Fibroblast of skin of left biceps (primary cell): ENCODE data around the gene AMZ1.

Experiments
- DNase-seq, 2 experiments: peaks; one replicate each; pipeline ENCODE4 v3.0.0-alpha.2; 2013; ENCODE audit warnings: low read depth in 2 of 2

AMZ1 gene, protein sequence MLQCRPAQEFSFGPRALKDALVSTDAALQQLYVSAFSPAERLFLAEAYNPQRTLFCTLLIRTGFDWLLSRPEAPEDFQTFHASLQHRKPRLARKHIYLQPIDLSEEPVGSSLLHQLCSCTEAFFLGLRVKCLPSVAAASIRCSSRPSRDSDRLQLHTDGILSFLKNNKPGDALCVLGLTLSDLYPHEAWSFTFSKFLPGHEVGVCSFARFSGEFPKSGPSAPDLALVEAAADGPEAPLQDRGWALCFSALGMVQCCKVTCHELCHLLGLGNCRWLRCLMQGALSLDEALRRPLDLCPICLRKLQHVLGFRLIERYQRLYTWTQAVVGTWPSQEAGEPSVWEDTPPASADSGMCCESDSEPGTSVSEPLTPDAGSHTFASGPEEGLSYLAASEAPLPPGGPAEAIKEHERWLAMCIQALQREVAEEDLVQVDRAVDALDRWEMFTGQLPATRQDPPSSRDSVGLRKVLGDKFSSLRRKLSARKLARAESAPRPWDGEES

DNA sequence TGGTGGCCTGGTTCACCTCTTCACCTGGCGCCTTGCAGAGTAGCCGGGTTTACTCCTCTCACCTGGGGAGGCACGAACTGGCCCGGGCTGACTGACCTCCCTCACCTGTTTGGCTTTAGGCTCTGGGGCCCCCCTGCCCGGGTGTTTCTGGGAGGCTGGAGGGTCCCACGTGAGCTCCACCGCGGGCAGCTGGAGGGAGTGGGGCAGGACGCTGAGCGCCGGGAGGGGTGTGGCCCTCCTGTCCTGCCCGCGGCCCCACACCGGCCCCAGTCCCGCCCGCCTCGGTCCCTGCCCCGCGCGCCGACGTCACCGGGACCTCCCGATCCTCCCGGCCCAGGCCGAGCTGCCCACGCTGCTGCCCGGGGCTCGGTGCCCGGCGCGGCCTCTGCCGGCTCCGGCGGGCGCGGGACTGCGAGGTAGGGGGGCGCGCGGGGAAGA, at the start of gene AMZ1:
AMZ1 (plus strand) TSS at position 322 of the 438 bp plus-strand sequence. CDS start 12,250 bp downstream, outside the sequence.
- no peak for DNase-seq

DNA sequence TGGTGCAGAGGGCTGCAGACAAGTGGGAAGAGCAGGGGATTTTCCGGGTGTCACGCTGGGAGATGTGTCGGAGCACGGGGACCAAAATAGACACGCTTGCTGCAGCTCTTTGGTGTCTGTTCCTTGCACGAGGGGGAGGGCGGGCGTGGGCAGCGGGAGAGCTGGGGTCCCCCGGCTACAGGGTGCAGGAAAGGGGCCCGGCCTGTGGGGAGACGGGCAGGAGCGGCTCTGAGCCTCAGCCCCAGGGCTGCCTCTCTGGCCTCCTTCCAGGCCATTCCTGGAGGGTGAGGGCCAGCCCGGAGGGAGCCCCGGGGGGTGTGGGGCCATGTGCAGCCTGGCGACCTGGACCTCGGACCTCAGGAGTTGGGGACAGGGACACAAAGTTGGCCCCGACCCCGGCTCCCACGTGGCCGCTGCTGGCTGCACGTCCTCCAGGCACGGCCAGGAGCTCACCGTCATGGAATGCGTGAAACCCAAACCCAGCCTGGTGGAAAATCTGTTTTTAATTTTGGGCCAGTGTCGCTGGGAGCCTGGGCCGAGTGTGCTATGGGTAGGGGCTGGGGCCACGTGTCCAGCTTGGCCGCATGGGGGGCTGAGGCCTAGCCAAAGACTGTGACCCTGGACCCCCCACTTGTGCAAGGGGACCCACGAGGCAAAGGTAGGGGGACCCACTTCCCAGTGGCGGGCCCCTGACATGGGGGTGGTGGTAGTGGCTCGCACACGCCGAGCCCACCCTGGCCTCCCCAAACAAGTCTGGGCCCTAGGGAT, 49.6 kb upstream of the AMZ1 start:
- DNase-seq = peak; percentile 73 to 75

DNA sequence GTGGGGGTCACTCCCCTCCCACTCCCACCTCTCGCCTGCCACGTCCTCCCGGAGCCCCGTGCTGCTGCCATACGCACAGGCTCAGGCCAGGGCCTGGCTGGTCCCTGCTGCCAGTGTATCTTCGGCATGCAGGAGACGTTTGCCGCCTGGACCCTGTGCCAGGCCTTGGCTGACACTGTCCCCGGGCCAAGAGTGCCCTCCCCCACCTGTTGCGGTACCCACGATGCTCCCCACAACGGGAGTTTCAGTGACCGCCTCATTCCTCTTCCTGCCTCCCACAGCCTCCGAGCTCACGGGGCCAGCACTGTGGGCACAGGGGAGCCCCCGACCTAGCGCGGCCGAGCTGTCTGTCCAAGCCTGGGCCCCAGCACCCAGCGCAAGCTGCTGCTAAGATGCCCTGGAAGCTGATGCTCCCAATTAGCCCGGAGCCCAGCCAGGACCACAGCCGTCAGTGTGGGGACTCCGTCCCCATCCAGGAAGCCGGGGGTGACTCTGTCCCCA, 48.8 kb upstream of the AMZ1 start:
- DNase-seq = no peak

DNA sequence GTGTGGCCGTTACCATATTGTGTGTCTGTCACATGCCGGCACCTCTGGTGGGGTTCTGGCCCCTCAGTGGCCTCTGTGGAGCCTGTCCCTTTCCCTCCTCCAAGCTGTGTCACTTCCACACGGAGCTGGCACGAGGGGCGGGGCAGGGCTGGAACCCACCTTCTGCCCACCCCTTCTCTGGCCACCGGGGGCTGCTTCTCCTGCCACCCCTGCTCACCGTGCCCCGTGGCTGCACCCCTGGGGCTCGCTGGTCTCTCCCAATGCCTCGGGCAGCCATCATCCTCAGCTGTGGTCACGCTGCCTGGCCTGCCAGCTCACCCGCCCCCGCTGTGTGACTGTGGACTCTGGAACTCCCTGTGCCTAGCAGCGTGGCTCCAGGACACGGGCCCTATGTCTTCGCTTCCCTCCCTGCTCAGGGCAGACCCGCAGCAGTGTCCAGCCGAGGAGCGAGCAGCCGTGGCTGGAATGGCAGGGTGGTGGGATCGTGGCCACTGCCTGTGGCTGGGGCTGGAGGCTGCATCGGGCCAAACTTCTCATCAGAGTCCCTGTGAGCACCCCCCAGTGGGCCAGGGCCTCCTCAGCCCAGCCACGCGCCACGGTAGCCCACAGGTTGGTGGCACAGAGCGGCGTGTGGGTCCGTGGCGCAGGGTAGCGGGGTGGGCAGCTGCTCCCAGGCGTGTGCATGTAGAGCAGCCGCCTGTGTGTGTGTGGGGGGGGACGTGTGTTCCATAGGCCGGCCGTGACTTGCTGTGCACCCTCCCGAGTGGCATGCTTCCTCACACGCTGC, 48.1 kb upstream of the AMZ1 start:
- no peak for DNase-seq

DNA sequence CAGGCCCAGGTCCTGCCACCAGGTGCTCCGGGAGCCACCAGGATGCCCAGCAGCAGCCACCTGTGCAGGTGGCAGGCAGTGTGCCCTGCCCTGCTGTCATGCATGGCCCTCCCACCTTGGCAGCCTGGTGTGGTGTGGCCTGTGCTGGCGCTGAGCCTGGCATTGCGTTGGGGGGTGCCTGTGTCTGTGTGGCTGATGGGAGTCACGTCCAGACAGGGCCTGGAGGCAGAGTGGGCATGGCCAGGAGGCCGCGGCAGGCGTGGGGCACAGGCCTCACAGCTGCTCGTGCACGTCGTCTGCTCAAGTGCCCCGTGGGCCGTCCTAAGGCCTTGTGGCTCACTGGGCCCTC, 47.5 kb upstream of the AMZ1 start:
- DNase-seq = no peak

DNA sequence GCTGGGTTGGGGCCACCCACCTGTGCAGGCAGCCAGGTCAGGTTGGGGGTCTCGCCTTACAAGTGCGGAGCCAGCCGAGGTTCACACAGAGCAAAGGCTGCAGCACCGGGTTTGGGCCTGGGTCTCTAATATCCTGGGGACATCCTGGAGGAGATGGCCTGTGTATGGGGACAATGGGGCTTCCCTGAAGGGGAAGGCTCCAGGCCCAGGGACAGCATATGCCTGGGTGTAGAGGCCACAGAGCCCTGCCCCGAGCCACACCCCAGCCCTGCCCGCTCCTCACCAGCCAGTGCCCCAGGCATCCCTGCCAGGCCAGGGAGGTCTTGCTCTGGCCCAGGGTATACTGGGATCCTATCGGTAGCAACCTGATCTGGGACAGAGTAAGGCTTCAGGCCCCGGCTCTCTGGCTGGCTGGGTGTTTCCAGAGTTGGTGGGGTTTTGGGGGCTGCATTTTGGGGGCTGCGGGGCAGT, 47.1 kb upstream of the AMZ1 start:
- no peak for DNase-seq

DNA sequence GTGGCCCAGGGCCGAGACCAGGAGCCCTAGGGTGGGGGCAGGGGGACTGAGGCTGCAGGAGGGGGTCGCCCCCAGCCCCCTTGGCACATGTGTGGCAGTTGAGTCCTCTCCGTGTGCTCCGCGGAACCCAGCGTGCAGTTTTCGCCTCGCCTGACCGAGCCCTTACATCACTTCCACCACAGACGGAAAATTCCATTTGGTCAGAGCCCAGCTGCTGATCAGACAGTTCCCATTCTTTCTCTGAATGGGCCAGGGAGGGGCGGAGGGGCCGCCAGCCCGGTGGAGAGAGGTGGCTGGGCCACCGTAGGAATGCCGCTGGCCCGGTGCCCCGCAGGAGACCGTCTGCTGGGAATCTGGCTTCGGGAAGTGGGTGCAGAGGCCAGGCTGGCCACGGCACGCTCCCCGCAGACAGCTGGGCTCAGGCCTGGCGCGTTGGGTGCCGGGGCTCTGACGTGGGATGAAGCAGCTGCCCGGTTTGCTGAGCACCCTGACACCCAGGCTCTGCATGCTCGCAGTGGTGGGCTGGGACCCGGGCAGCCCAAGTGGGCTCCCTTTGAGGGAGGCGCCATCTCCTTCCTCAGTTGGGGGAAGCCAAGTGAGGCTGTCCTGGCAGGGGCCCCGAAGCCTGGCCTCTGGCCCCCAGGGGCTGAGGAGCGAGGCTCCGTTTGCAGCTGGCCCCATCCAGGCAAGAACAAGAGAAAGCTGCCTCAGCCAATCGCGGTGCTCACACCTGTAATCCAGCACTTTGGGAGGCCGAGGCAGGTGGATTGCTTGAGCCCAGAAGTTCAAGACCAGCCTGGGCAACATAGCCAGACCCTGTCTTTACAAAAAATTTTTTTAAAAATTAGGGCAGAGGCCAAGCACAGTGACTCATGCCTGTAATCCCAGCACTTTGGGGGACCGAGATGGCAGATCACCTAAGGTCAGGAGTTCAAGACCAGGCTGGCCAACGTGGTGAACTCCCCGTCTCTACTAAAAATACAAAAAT, 46.3 kb upstream of the AMZ1 start:
- peak; percentile 73 to 78 for DNase-seq

DNA sequence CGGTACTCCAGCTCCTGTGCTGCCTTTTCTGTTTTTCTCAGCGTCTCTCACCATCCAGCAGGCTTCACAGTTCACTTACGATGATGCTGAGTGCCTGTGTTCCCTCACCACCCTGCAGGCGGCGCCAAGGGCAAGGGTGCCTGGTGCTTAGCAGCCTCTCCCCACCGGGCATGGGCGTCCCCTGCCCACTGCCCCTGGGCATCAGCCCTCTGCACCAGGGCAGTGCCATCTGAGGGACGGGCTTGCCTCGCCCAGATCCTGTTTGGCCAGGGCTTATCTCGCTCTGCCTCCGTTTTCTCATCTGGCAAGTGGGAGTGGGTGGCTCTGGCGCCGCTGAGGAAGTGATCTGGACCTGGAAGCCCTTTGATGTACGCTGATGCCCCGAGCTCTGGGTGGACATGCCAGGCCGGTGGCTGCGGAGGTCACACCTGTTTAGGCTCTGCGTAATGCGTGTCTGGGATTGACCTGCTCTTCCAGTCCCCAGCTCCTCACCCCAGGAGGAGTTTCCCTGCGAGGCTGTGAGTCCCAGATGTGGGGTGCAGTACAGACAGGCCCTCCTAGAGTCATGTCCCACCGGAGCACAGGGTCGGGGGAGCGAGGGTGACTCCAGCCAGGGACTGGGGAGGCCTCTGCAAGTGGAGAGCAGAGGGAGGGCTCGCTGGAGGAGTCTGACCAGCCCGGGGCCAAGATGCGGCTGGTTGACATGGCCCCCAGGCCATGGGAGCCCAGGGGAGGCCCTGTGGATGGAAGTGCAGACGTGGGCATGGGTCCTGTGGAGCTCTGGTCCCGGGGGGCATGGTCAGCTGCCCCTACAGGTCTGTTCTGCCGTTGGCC, 44.4 kb upstream of the AMZ1 start:
- DNase-seq = no peak

DNA sequence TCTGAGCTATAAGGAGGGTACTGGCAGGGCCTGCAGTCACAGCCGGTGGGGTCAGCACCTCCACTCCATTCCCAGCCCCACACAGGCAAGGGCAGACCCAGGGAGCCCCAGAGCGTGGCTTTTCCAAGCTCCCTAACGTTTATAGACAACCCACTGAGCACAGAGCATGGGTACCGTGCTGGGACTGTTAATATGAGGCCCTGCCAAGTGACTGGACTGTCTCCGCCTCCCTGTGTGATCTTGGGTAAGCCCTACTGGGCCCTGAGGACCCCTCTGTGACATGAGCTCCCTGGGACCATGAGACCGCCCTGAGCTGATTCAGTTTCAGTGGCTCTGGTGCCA, 43.8 kb upstream of the AMZ1 start:
- DNase-seq = no peak

DNA sequence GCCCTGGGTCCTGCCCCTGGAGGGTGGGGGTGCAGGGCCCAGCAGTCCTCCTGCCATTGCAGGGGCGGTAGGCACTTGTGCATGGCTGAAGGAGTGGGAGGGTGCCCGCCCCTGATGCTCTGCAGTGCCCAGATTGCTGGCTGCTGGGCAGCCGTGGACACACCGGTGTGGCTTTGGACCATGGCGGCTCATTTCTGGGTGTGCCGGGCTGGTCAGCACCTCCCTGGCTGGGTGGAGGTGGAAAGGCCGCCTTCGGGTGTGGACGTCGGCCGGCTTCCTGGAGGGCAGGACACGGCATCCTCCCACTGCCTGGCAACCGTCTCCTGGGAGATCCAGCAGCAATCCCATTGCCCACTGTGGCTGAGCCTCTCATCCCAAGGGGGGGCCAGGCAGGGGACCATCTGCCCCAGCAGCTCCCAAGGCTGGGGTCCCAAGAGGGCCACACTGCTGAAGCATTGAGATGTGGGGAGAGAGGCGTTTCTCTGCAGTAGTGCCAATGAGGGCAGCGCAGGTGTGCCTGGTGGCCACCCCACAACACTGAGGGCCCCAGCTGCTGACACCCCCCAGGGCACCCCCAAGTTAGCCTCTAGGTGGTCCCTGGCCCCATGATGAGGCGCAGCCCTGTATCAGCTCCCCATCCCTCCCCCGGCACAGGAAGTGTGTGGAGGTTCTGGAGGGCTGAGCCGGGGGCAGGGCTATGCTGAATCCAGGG, 43.3 kb upstream of the AMZ1 start:
- DNase-seq = no peak

DNA sequence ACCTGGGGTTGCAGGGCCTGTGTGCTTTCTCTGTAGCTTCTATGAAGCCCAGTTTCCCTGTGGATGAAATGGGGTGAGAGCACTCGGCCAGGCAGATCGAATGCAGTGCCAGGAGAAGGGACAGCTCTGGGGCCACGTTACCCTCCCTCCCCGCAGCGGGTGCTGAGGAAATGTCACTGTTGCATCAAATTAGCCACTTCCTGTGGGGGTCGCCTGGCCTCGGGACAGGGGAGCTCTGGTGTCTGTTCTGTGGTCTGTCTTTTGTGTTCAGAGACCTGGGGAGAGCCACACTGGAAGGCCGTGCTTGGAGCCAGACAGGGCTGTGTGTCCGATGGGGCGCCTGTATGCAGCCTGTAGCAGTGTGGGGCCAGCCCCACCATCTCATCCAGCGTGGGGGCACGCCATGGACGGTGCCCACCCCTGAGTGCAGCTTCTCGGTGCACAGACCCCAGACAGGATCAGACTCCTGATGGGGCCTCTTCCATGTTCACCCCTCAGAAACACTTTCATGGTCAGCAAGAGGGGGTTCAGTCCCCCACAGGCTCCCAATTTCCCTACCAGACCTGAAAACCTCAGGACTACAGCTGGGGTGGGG, 42.6 kb upstream of the AMZ1 start:
- no peak for DNase-seq

DNA sequence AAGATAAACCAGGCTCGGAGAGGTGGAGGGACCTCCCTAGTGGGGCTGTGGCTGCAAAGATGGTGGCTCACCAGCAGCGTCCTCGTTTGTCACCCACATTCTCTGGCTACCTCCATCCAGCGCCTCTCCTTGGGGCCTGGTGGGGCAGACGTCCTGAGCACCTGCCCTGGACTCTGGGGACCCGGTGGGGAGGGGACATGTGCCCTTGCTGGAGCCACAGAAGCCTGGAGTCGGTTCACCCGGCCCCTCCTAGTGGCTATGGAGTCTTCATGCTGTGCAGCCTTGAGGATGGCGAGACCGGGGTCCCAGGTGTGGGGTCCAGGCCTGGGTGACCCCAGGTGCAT, 41.7 kb upstream of the AMZ1 start:
- no peak for DNase-seq

DNA sequence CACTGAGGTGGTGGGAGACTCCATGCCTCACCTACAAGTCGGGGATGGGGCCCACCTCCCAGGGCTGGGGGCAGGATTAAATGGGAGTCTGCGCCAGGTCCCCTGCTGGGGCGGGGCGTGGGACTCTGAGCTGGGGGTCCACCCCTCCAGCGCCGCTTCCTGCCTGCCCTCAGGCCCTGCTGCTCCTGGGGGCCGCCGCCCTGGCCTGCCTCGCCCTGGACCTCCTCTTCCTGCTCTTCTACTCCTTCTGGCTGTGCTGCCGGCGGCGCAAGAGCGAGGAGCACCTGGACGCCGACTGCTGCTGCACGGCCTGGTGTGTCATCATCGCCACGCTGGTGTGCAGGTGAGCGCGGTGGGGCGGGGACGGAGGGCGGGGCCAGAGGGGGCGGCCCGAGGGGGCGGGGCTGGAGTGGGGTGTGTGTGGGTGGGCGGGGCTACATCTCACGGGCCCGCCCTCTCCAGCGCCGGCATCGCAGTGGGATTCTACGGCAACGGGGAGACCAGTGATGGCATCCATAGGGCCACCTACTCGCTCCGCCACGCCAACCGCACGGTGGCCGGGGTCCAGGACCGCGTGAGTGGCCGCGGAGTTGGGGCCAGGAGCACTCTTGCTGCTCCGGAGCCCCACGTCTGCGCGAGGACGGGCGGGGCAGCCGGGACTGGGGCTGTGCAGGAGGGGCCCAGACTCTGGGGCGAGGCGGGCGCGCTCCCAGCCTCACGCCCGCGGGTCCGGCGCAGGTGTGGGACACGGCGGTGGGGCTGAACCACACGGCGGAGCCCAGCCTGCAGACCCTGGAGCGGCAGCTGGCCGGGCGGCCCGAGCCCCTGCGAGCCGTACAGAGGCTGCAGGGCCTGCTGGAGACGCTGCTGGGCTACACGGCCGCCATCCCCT, 41.1 kb upstream of the AMZ1 start:
- no peak for DNase-seq

DNA sequence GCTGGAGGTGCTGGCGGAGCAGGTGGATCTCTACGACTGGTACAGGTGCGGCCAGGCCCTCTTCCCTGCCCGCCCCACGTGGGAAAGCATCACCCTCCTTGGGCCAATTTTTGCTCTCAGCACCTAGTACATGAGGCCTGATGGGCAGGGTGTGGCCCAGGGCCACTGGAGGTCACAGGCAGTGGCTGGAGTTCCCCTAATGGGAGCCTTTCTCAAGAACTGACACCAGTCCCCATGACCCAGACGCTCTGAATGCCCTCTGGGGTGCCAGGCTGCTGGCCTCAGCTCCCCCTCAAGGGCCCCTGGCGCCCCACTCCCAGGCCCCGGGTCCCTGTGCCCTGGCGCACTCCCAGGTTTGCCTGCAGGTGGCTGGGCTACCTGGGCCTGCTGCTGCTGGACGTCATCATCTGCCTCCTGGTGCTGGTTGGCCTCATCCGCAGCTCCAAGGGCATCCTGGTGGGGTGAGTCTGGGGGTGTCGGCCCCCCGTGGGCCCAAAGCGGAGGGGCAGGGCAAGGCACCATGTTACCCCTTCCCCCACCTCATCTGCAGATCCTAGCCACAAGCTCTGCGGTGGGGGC, 40.3 kb upstream of the AMZ1 start:
- DNase-seq = no peak

DNA sequence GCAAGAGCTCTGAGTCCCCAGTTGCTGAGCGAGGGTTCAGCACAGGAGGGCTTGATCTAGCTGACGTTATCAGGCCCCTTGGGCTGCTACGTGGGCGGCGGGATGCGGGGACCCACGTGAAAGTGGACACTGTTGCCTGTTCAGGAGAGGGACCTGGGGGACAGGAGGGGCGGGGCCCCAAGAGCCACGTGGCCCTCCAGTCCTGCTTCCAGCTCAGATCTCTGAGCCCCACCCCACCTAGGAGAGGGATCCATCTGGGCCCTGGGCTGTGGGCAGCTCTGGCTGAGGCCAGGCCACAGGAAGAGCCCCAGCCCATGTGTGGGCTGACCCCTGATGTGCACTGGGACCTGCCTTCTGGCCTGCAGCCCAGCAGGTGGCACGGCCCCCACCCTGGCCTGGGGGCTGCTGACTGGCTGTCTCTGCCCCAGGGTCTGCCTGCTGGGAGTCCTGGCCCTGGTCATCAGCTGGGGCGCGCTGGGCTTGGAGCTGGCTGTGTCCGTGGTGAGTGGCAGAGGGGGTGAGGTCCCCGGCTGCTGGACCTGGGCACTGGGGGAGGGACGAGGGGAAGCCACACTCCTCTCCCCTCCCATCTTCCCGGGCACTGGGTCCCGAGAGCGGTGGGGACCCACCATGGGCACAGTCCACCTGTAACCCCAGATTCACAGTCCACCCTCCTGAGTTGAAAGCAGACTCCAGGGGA, 38.7 kb upstream of the AMZ1 start:
- DNase-seq = no peak

DNA sequence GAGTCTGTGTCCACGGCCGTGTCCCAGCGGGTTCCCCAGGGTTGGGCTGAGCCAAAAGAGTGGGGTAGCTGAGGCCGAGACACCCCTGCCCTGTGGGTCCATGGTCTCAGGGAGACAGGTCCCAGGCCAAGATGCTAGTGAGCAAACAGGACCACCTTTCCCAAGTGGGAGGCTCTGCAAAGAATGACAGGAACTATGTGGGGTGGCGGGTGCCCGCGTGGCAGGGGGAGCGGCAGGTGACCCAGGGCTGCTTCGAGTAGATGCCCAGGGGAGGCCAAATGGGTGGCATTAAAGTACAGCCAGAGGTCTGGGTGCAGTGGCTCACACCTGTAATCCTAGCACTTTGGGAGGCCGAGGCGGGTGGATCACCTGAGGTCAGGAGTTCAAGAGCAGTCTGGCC, 38.0 kb upstream of the AMZ1 start:
- DNase-seq = no peak

DNA sequence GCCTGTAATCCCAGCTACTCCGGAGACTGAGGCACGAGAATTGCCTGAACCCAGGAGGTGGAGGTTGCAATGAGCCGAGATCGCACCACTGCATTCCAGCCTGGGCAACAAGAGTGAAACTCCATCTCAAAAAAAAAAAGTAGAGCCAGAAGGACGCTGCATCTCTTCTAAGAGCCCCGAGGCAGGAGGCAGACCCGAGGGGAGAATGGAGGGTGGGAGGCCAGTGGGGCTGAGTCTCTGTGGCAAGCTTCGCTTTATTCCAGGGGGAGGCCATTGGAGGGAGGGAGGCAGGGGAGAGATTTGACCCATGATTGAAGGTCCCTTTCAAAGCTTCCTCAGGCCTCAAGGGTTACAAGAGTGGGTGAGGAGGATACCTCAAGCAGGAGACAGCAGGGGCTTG, 37.6 kb upstream of the AMZ1 start:
- DNase-seq = no peak
